Common myeloid progenitor, CD34-positive (primary cell): ENCODE measurements around the gene PXK.
A peak's percentile ranks its signal among the peaks of the same experiment; 100 is the strongest.

Experiments used
- CTCF ChIA-PET: fragments of 350-600 bp; sonication (Branson Sonifier 250); formaldehyde crosslinking; loops from one replicate; lab custom pipeline; 2021; ENCODE audit warnings: antibody characterized with exemption; lab: Charles Lee
- POLR2A ChIA-PET: fragments of 350-600 bp; sonication (Branson Sonifier 250); formaldehyde crosslinking; loops from one replicate; lab custom pipeline; 2021; ENCODE audit warnings: antibody characterized with exemption; lab: Charles Lee
- DNase-seq, 3 donors: peaks; one replicate each; pipeline versions ENCODE4 v3.0.0 to v3.0.0-alpha.2; 2013
- H3K27ac ChIP-seq, 2 experiments: 1 replicate in 1 of 2; 2 replicates in 1 of 2; pipeline ENCODE4 v1.7.0; 2013; ENCODE audit warnings: inconsistent platforms in 2 of 2, low read length in 2 of 2, mild to moderate bottlenecking in 2 of 2, low read depth in 1 of 2, moderate library complexity in 1 of 2; ENCODE audit not compliant: severe bottlenecking in 2 of 2, insufficient read depth in 1 of 2, poor library complexity in 1 of 2
- H3K27me3 ChIP-seq, 5 experiments: replicated peaks in 2 of 5; 1 replicate in 3 of 5; 2 replicates in 2 of 5; pipeline versions ENCODE4 v1.6.1 to v1.7.0; 2013; ENCODE audit warnings: low read length in 4 of 5, mild to moderate bottlenecking in 2 of 5, moderate library complexity in 2 of 5, inconsistent platforms in 1 of 5; ENCODE audit not compliant: insufficient read depth in 5 of 5, control insufficient read depth in 4 of 5
- H3K36me3 ChIP-seq, 4 experiments: 1 replicate in 2 of 4; 2 replicates in 2 of 4; pipeline versions ENCODE4 v1.6.1 to v1.7.0; 2013; ENCODE audit warnings: low read length in 3 of 4, control low read depth in 1 of 4, mild to moderate bottlenecking in 1 of 4; ENCODE audit not compliant: control insufficient read depth in 4 of 4, insufficient read depth in 4 of 4
- H3K4me1 ChIP-seq, 4 experiments: 1 replicate in 3 of 4; 2 replicates in 1 of 4; pipeline versions ENCODE4 v1.6.1 to v1.7.1; 2013; ENCODE audit warnings: low read length in 3 of 4, mild to moderate bottlenecking in 3 of 4, control low read depth in 1 of 4, inconsistent platforms in 1 of 4, moderate library complexity in 1 of 4; ENCODE audit not compliant: control insufficient read depth in 4 of 4, insufficient read depth in 4 of 4; ENCODE audit errors: control extremely low read depth in 1 of 4
- H3K4me3 ChIP-seq, 7 experiments: 1 replicate in 4 of 7; 2 replicates in 3 of 7; pipeline versions ENCODE4 v1.5.1 to v1.7.0; 2013; ENCODE audit warnings: mild to moderate bottlenecking in 7 of 7, low read length in 6 of 7, moderate library complexity in 6 of 7, inconsistent platforms in 2 of 7, low read depth in 2 of 7, control low read depth in 1 of 7; ENCODE audit not compliant: insufficient read depth in 4 of 7, control insufficient read depth in 1 of 7; ENCODE audit errors: extremely low read depth in 1 of 7
- H3K9me3 ChIP-seq, 5 experiments: 1 replicate in 4 of 5; 2 replicates in 1 of 5; pipeline versions ENCODE4 v1.6.1 to v1.7.1; 2013; ENCODE audit warnings: low read length in 4 of 5, mild to moderate bottlenecking in 2 of 5, inconsistent platforms in 1 of 5, low read depth in 1 of 5, moderate library complexity in 1 of 5; ENCODE audit not compliant: control insufficient read depth in 4 of 5, insufficient read depth in 2 of 5; ENCODE audit errors: control extremely low read depth in 1 of 5
- WGBS: methylation state at CpG from one replicate; pipeline ENCODE4 v1.1.5; 2013; ENCODE audit not compliant: insufficient coverage; 5-methylcytosine and 5-hydroxymethylcytosine counted together

PXK gene

DNA sequence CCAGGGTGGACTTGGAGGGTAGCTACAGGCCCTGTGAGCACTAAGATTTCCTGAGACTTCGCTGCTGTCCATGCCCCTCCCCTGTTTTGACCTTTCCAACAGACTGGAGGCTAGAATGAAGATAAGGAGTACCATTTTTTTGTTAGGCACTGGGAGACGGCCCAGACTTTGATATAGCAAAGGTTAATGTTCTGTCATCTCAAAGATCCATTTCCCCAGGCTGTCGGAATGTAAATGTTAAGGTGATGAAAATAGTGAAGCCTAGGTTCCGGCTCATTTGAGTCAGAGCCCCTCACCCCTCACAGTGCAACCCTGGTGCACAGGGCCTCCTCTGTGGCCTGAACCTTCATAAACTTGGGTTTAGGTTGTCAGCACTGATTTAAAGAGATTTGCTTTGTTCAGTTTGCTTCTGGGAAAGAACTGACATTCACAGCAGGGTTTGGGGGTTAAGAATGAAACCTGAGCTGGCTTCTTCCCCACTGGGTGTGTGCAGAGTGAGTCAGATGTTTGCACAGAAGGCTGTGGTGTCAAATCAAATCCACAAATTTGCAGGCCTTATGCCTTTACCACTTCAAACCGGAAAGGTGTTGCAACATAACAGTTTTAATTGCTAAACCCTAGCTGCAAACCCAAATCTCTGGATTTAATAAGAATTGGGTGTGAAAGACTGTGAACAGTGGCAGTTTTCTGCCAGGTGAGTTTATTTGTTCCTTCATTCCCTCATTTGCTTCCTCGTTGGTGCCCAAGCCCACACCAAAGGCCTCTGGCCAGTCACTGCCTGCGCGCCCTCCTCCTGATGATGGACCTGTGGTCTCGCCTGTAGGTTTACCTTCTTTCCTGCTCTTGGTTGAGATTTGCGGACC lies 138.6 kb downstream of the PXK start:
- CTCF ChIA-PET = interaction anchor here (0.6 to 1.5 kb wide), 7 partner anchors 7 to 979 kb away, joined by 3 to 5 read pairs (median 3); no protein-coding TSS in a partner anchor
- DNase-seq = peak; percentile 73 to 96 (median 94)
- H3K9me3 ChIP-seq = no peaks in the 10 kb centered on the region
- no peak overlapping the region for H3K27ac ChIP-seq
- no peaks in the 10 kb centered on the region for H3K27me3 ChIP-seq
- H3K36me3 ChIP-seq = no peaks in the 10 kb centered on the region
- peaks cover 10 to 31% (median 27%) of the 10 kb centered on the region in 4 experiments for H3K4me1 ChIP-seq
- 44% methylated on average over 7 of the region's 10 CpGs for WGBS
- peak overlapping the region in 1 of 7 experiments; percentile 2 for H3K4me3 ChIP-seq
- POLR2A ChIA-PET = no interaction called here

DNA sequence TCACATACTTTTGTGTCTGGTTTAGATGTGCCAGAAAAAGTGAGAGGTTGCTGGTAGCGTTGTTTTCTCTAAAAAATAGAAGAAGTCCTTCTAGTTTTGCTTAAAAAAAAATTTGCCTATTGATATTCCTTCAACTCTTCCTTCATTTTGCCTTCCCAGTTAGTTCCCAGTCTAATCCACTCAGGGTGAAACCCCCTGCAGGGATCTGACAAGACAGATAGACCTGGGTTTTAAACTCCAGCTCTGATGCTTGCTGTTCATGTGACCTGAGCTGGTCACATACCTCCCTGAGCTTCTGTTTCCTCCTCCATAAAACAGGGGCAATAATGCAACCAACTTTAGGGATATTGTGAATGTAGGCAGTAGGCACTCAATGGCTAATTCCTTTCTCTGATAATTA lies 140.6 kb downstream of the PXK start:
- POLR2A ChIA-PET = no interaction called here
- no peak for DNase-seq
- H3K36me3 ChIP-seq = no peaks in the 10 kb centered on the region
- 100% methylated on average over 1 of the region's 1 CpG for WGBS
- no peak overlapping the region for H3K27ac ChIP-seq
- H3K27me3 ChIP-seq = no peaks in the 10 kb centered on the region
- CTCF ChIA-PET = interaction anchor here (0.9 to 1.4 kb wide), 6 partner anchors 10 to 179 kb away, joined by 3 to 4 read pairs (median 3); partner anchors contain the start of gene KCTD6
- peaks cover 10 to 34% (median 28%) of the 10 kb centered on the region in 4 experiments for H3K4me1 ChIP-seq
- H3K4me3 ChIP-seq = no peak overlapping the region
- no peaks in the 10 kb centered on the region for H3K9me3 ChIP-seq

DNA sequence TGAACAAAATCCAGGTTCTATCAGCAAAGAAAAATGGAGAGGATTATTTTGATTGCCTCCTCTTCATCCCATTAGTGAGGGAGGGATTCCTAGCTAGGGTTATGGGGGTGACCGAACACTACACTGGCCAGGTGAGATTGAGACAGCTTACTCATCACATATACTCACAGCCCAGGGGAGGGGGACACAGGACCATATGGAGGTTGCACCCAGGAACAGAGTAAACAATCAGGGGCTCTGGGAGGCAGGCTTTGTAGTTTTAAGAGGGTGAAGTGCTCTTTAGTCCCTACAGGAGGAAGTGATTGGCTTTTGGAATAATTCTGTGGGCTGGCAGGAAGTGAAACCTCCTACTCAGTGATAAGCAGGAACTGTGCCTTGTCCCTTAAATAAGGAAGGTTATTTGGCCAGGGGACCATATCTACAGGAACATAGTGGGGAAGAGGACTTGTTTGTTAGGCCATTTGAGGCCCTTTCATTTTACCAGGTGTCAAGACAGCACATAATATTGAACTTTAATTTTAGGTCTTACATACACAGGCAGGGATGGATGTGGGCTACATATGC lies 141.7 kb downstream of the PXK start:
- Histone ChIP-seq H3K9me3 (peaks cover 0 to 3% (median 0%) of the 10 kb centered on the region in 5 experiments), H3K4me1 (peaks cover 10 to 35% (median 30%) of the 10 kb centered on the region in 4 experiments), H3K4me3 (peak overlapping the region in 1 of 7 experiments; percentile 23), H3K27me3 (no peaks in the 10 kb centered on the region), H3K27ac (no peak overlapping the region), H3K36me3 (no peaks in the 10 kb centered on the region)
- POLR2A ChIA-PET = no interaction called here
- peak in 2 of 3 donors; percentile 22 to 39 for DNase-seq
- CTCF ChIA-PET = interaction anchor here (1.0 to 1.4 kb wide), 2 partner anchors 11 to 181 kb away, joined by 3 to 4 read pairs; no protein-coding TSS in a partner anchor
- no CpG with 5 or more reads among the region's 1 CpG for WGBS

DNA sequence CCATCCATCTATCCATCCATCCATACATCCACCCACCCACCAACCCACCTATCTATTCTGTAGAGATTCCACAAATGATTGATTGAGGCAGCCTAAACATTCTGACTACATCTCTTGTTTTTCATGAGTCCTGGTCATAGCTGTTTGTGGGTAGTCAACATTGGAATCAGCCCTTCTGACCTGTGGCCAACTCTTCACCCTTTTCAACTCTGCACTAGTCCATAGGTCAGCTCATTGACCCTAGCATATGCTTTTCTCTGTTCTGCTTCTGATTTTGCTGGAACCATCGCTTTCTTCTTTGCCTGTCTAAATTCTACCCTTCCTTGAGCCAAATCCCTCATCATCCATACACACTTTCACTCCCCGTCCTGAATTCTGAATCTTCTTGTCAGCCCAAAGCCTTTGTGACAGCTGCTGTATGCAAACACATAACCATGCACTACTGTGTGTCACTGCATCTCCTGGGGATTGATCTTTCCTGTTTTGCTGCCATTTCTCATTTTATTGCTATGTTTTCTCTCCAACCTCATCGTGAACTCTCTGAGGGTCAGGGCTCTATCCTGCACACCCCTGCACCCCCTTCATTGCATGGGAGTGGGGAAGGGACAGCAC lies 142.4 kb downstream of the PXK start:
- CTCF ChIA-PET = no interaction called here
- 91% methylated on average over 3 of the region's 3 CpGs for WGBS

More for the DNA sequence above, 142.4 kb downstream of the PXK start:
- peaks cover 10 to 35% (median 30%) of the 10 kb centered on the region in 4 experiments for H3K4me1 ChIP-seq
- no peak for DNase-seq
- peaks cover 0 to 3% (median 0%) of the 10 kb centered on the region in 5 experiments for H3K9me3 ChIP-seq
- no peaks in the 10 kb centered on the region for H3K27me3 ChIP-seq
- no peak overlapping the region for H3K27ac ChIP-seq
- no peaks in the 10 kb centered on the region for H3K36me3 ChIP-seq
- H3K4me3 ChIP-seq = peak overlapping the region in 1 of 7 experiments; percentile 23
- POLR2A ChIA-PET = no interaction called here
